GM11168 (cell line): Measurements from ENCODE around the gene MBOAT7.

Experiments used
- in situ Hi-C: fragments of 300-500 bp; cut with MboI; formaldehyde crosslinking; loops from one replicate; pipeline ENCODE4 v1.12.0; 2022; ENCODE audit warnings: low sequenced_read_pairs; ENCODE audit not compliant: unreplicated experiment

MBOAT7 gene

GRCh38 chr19:54168174-54168917, 21.0 kb downstream of the MBOAT7 start:
- in situ Hi-C loops: no loop called here

GRCh38 chr19:54165222-54165621, 24.2 kb downstream of the MBOAT7 start:
- in situ Hi-C loops: no loop called here

- in situ Hi-C loops: no loop called here
Observed at GRCh38 chr19:54164369-54165068, 24.9 kb downstream of the MBOAT7 start.

DNA sequence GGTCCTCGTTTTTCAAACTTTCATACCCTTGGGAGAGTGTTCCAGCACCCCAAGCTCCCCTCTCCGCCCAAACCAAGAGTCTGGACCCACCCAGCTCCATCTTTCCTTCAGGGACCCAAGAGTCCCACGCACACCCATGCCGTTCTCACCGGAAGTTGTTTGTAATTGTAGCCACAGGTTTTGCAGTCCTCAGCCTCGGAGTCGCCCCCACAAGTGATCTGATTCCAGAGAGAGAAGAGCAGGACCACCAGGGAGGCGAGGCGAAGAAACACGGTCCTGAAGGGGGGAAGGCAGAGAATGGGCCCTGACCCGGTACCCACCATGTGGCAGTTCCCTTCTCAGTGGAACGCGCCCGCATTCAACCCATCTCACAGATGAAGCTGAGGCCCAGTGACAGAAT, 26.5 kb downstream of the MBOAT7 start:
- in situ Hi-C loops: no loop called here

GRCh38 chr19:54162241-54162805, 27.1 kb downstream of the MBOAT7 start:
- in situ Hi-C loops: no loop called here

DNA sequence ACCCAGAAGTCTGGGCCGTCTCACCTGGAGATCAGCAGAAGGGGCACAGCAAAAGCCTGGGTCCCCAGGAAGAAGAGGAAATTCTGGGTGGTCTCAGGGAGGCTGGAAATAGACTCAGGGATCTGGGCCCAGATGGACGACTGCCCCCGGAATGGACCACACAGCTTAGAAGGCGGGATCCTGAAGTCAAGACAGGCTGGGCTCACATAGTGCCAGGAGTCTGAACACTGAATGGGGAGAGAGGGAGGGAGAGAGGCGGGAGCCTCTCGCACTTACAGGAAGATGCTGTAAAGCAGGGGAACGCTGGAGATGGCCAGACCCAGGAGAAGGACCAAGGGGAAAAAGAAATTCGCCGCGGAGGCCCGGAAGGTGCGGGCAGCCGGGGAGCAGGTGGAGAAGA, 28.5 kb downstream of the MBOAT7 start:
- in situ Hi-C loops: no loop called here

GRCh38 chr19:54160182-54160811, 29.1 kb downstream of the MBOAT7 start:
- in situ Hi-C loops: no loop called here

- in situ Hi-C loops: no loop called here
Observed at GRCh38 chr19:54159352-54160181, 29.8 kb downstream of the MBOAT7 start, which contains the start of gene LENG1. Gene LENG1 (minus strand): TSS chr19:54159721. CDS start chr19:54159695, 26 bp downstream.

GRCh38 chr19:54158812-54159351, 30.5 kb downstream of the MBOAT7 start:
- in situ Hi-C loops: no loop called here

DNA sequence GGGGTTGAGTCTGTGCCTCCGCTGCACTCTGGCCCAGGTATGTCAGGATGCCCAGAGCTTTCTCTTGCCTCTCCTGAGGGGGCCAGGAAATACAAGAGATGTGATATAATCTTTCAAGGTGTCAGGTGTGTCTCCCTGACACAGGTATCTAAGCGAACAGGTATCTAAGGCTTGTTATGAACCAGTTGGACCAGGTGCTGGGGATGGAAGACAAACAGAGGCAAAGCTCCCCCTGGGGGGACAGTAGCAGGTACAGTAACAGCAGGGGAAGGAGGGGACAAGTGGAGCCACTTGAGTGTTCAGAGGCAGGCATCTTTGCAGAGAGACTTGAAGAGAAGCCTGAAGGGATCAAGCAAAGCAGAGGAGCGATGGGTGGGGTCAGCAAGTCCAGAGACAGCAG, 32.4 kb downstream of the MBOAT7 start:
- in situ Hi-C loops: no loop called here

GRCh38 chr19:54156490-54156889, 32.9 kb downstream of the MBOAT7 start:
- in situ Hi-C loops: no loop called here

GRCh38 chr19:54155694-54156093, 33.7 kb downstream of the MBOAT7 start:
- in situ Hi-C loops: no loop called here

GRCh38 chr19:54154603-54155345, 34.6 kb downstream of the MBOAT7 start:
- in situ Hi-C loops: no loop called here

DNA sequence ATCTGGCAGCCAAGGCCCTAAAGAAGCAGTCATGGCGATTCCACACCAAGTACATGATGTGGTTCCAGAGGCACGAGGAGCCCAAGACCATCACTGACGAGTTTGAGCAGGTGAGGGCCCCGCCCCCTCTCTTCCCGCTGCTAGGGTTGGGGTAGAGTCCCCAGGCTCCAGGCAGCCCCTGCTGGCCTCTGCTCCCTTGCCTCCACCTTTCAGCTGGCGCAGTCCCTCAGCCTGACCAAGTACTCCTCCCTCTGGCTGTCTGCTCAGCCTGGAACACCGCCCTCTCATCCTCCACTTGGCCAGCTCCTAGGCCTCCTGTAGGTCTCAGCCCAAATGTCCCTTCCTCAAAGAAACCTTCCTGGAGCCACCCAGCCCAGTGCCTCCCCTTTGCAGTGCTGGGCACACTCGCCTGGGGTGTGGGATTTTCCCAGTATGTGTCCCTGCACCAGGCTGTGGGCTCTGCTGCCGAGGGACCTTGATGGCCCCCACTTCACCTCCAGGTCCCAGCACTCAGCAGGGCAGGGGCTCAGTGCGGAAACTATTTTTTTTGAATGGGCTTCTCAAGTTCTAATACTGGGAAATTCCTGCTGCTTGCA, 35.6 kb downstream of the MBOAT7 start:
- in situ Hi-C loops: no loop called here

GRCh38 chr19:54152878-54153524, 36.4 kb downstream of the MBOAT7 start:
- in situ Hi-C loops: no loop called here

GRCh38 chr19:54152267-54152666, 37.1 kb downstream of the MBOAT7 start:
- in situ Hi-C loops: no loop called here

GRCh38 chr19:54151362-54152035, 37.9 kb downstream of the MBOAT7 start:
- in situ Hi-C loops: no loop called here
